HL-60 (cell line): ENCODE data around the gene SPP1.

Source experiments
- POLR2AphosphoS5 ChIP-seq: IDR thresholded peaks from 2 replicates; pipeline ENCODE4 v1.6.1; 2012; ENCODE audit warnings: low read depth
- REST ChIP-seq: IDR thresholded peaks from 2 replicates; pipeline ENCODE4 v1.6.1; 2012; ENCODE audit warnings: low read depth; ENCODE audit not compliant: insufficient replicate concordance
- TF ChIP-seq, protein P1 (sequence below): IDR thresholded peaks from one replicate; pipeline ENCODE4 v1.5.1; 2011; ENCODE audit warnings: low read length, control low read depth, inconsistent platforms; ENCODE audit not compliant: insufficient read depth

DNA sequence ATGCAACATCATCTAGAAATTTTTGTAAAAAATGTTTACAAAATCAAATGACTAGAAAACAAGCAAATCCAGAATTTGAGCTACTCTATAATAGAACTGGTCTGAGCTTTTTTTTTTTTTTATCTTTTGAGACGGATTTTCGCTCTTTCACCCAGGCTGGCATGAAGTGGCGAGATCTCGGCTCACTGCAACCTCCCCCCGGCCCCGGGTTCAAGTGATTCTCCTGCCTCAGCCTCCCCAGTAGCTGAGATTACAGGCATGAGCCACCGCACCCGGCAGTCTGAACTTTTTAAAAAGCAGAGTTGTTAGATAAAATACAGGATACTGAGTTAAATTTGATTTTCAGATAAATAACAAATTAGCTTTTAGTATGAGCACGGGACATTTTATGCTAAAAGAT, 11.0 kb downstream of the SPP1 start:
- TF ChIP-seq POLR2AphosphoS5 (no peak), REST (no peak)
- TF ChIP-seq, protein P1, sequence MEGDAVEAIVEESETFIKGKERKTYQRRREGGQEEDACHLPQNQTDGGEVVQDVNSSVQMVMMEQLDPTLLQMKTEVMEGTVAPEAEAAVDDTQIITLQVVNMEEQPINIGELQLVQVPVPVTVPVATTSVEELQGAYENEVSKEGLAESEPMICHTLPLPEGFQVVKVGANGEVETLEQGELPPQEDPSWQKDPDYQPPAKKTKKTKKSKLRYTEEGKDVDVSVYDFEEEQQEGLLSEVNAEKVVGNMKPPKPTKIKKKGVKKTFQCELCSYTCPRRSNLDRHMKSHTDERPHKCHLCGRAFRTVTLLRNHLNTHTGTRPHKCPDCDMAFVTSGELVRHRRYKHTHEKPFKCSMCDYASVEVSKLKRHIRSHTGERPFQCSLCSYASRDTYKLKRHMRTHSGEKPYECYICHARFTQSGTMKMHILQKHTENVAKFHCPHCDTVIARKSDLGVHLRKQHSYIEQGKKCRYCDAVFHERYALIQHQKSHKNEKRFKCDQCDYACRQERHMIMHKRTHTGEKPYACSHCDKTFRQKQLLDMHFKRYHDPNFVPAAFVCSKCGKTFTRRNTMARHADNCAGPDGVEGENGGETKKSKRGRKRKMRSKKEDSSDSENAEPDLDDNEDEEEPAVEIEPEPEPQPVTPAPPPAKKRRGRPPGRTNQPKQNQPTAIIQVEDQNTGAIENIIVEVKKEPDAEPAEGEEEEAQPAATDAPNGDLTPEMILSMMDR = no peak
